RWPE1 (cell line): ENCODE results near the gene DHRS9.

Experiments used
- CTCF ChIA-PET: fragments of 350-600 bp; sonication (Branson Sonifier 250); formaldehyde crosslinking; extraction: SDS; loops from one replicate; lab custom pipeline; 2021; lab: Yijun Ruan, JAX
- POLR2A ChIA-PET: fragments of 400-600 bp; formaldehyde crosslinking; extraction: SDS; loops from one replicate; lab custom pipeline; 2020; ENCODE audit warnings: antibody characterized with exemption; ENCODE audit not compliant: low non-redundant PET; lab: Yijun Ruan, JAX
- DNase-seq: peaks from one replicate; pipeline ENCODE4 v3.0.0; 2012; ENCODE audit warnings: low spot score
- H3K27ac ChIP-seq: fragments of 450-650 bp; 2 replicates; pipeline ENCODE4 v1.5.1; 2017
- TF ChIP-seq, protein P1 (sequence below): fragments of 450-650 bp; conservative IDR thresholded peaks from 2 replicates; pipeline ENCODE4 v1.5.1; 2017; ENCODE audit warnings: low read depth, mild to moderate bottlenecking

DHRS9 gene

DNA sequence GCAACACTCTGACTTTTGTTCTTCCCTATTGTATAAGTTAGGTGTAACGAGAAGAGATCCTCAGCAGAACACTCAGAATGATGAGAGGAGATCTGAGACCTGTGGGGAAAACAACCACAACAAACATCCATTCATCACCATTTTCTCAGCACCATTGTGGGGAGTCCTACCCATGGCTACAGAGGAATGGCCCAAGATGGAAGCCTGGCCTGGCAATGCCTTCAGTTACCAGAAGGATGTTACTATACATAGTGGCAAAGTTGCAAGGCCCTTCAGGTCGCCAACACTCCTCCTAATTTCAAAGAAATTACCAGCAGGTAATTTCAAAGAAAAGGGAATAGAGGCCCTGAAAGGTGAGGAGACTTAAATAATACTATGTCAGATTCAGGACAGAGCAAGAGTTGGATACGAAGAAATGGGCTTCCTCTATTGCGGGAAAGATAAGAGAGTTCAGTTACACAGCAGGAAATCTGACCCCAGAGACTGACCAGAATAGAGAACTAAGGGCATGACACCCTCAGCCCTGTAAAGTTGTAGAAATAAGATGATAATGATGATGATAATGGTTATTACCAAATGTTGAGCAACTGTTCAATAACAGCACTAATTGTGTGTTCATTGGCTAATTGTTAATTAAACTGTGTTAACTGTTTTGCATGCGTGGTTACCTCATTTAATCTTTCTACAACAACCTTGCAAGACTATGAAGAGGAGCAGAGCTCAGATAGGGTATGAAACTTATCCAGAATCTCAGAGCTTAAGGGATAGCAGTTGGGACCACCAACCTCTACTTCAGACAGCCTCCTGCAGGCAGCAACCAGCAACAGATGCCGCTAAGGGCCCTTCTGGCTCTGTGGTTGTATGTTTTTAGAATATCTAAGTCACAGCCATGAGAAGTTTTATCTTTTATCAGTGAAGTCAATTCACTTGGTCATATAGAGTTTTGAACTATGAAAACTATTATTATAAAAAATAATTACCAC, 37.5 kb downstream of the DHRS9 start:
- CTCF ChIA-PET, result interaction anchor here (4.5 kb wide), 1 partner anchor 25 kb away, joined by 25 read pairs; no protein-coding TSS in a partner anchor
- no peak overlapping the region for H3K27ac ChIP-seq
- TF ChIP-seq, protein P1, sequence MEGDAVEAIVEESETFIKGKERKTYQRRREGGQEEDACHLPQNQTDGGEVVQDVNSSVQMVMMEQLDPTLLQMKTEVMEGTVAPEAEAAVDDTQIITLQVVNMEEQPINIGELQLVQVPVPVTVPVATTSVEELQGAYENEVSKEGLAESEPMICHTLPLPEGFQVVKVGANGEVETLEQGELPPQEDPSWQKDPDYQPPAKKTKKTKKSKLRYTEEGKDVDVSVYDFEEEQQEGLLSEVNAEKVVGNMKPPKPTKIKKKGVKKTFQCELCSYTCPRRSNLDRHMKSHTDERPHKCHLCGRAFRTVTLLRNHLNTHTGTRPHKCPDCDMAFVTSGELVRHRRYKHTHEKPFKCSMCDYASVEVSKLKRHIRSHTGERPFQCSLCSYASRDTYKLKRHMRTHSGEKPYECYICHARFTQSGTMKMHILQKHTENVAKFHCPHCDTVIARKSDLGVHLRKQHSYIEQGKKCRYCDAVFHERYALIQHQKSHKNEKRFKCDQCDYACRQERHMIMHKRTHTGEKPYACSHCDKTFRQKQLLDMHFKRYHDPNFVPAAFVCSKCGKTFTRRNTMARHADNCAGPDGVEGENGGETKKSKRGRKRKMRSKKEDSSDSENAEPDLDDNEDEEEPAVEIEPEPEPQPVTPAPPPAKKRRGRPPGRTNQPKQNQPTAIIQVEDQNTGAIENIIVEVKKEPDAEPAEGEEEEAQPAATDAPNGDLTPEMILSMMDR, result no peak

DNA sequence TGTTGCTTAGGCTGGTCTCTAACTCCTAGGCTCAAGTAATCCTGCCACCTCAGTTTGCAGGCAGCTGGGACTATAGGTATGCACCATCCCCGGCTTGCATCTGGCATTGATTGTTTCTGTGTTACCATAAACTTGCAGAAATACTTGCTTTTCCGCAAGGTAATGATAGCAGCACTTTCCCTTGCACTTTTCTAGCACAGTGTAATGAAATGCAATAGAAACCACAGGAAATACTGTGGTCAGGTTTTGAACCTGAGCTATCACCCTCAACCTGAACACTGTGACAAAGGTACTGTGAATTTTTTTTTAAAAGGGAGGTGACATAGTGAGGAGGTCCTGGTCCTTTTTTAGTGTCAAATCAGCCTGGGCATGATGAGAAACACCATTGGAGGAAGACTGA, 38.3 kb downstream of the DHRS9 start:
- H3K27ac ChIP-seq, result no peak overlapping the region
- TF ChIP-seq, protein P1, result no peak
- POLR2A ChIA-PET, result no interaction called here
- CTCF ChIA-PET, result interaction anchor here (0.6 to 4.5 kb wide), 3 partner anchors 24 to 138 kb away, joined by 5 to 25 read pairs (median 24); no protein-coding TSS in a partner anchor
- no peak for DNase-seq

More for the DNA sequence above, 37.5 kb downstream of the DHRS9 start:
- no peak for DNase-seq
- POLR2A ChIA-PET, result no interaction called here

DNA sequence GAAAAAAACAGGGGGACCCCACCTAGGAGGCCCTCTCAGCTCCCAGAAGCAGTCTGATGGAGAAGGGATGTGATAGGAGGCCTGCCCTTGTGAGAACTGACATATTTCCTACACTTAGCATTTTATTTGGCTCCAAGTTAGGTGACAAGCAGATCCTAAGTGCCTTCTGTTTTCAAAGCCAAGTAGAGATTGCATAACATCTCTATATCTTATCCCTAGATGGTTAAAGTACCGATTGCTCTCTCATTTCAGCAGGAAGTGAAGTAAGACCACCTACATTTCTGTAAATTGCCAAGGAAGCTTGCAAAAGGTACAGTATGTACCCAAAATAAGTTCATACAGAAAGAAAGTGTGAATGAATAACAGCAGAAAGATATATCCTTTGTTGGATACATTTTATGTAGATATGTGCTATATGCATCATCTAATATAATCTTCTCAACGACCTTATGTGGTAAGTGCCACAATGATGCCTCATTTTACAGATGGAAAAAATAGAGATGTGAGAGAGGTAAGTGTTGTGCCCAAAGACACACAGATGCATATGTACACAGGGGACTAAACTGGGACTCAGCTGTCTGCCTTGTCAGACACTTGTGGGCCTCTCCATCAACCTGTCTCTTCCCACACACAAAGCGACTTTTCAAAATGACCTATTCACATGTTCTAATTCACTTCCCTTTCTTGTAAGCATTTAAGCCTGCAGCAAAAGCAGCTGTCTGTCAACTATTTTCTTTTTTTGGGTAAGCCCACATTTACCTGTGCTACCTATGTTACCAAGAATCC, 38.9 kb downstream of the DHRS9 start:
- POLR2A ChIA-PET, result no interaction called here
- TF ChIP-seq, protein P1, result no peak
- CTCF ChIA-PET, result interaction anchor here (0.6 to 4.5 kb wide), 8 partner anchors 11 to 141 kb away, joined by 3 to 25 read pairs (median 4); no protein-coding TSS in a partner anchor
- no peak overlapping the region for H3K27ac ChIP-seq
- no peak for DNase-seq

DNA sequence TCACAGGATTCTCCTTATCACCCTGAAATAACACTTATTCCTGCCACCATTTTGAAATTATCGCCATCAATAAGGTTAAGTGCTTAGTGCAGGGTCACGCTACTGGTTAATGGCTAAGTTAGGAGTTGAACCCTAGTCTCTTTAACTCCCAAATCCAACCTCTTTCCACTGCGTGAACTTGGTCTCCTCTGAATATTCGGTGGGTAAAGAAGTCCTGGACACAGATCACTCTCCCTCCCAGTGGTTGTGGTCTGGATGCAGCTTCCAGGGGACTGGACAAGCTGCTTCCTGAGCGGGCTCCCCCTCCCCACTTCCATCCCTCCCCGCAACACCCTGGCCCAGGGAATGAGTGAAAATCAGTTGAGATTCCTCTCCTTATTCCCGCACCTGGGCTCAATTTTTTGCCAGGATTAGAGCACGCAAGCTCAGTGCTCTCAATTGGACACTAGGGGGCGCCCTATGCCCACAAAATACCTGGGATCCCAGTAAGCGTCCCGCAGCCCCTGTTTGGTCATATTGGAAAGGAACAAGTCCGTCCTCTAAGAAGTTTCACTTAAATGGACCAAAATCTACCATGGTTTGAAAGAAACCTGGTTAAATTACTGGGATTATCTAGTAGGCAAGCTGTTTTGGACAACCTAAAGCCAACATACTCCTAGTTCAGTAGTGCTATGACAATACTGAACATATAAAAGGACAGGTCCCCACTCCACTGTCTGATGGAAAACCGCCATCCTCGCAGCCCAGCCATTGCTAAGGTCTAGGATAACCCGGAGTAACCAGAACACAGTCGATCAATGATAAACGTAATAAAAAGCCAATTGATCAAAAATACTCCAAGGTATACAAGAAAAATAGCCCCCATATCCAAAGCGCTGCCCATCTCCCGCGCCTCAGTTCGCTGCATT, 40.4 kb downstream of the DHRS9 start:
- DNase-seq, result peak; percentile 86
- ChIA-PET POLR2A (no interaction called here), CTCF (interaction anchor here (0.5 to 4.5 kb wide), 22 partner anchors 9 to 690 kb away, joined by 3 to 25 read pairs (median 4); partner anchors contain the start of gene DHRS9)
- TF ChIP-seq, protein P1, result peak; percentile 82
- H3K27ac ChIP-seq, result no peak overlapping the region

DNA sequence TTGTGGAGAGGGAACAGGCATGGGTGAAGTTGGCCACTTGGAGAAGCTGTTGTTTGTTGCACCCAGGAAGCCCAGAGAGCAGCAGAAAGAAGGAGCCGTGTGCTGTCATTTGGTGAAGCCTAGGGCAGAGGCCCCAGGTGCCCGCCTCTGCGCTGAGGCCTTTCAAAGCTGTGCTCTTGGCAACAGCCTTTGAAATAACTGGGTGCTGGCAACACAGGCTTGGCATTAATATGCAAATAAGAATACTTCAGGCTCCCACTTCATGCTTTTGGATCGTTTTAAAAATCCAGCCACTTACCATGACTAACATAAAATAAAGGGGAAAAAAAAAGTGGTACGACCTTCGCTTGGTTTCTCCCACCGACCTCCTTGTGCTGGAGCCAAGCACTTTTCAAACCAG, 41.1 kb downstream of the DHRS9 start:
- CTCF ChIA-PET, result interaction anchor here (0.6 to 4.5 kb wide), 12 partner anchors 9 to 690 kb away, joined by 3 to 25 read pairs (median 4); no protein-coding TSS in a partner anchor
- POLR2A ChIA-PET, result no interaction called here
- H3K27ac ChIP-seq, result no peak overlapping the region
- TF ChIP-seq, protein P1, result no peak
- DNase-seq, result no peak
